Peyer's patch (tissue), 4 donors: ENCODE data around the gene NKAIN2.

Source experiments
- CTCF ChIP-seq, 6 experiments: fragments of 450-650 bp in 4 of 6; fragments of 200-600 bp in 2 of 6; sonication (generic) in 1 of 6; IDR thresholded peaks; one replicate each; pipeline ENCODE4 v1.5.1; 2017 to 2019; ENCODE audit warnings: antibody characterized with exemption in 6 of 6, mild to moderate bottlenecking in 3 of 6, moderate library complexity in 1 of 6
- POLR2A ChIP-seq, 2 donors: fragments of 450-650 bp; IDR thresholded peaks; one replicate each; pipeline ENCODE4 v1.5.1; 2017; ENCODE audit warnings: antibody characterized with exemption in 2 of 2, mild to moderate bottlenecking in 2 of 2, moderate library complexity in 2 of 2

GRCh38 chr6:123925350-123925749 is 121.7 kb downstream of the NKAIN2 start:
- TF ChIP-seq CTCF (IDR thresholded peaks at IDR 0.05): no peak
- no peak for TF ChIP-seq POLR2A (IDR thresholded peaks at IDR 0.05)
